ENCODE data around the gene NRG2. TPM values are rescaled to one million over a fixed set of nuclear protein-coding genes. Genes with fewer than 3 reads are reported as not detected.
A peak's percentile ranks its signal among the peaks of the same experiment; 100 is the strongest.

NRG2 gene
- total and polyA plus RNA-seq, 12 donors: 1.8 to 16.7 (median 8.4) TPM

DNA sequence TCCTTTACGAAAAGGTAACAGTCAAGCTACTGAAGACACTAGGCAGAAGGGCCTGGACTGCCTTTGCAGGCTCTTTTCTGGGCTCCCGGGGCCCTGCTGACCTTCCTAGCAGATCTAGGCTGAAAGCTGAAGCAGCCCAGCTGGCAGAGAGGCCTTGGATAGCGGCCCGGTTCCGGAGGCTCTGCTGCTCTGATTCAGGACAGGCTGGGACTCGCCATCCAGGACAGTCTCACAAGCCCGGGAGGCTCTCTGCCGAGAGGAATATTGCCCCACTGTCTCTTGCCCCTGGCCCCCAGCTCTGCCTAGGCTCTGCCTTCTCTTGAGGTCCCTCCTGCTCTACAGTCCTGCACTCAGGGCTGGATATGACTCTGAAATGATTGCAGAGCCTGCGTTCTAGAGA is 179.7 kb downstream of the NRG2 start:
- no peaks in the 10 kb centered on the region for H3K36me3 ChIP-seq (replicated peaks in 1 of 2)
- WGBS, 4 donors: 30 to 38% (median 31%) methylated on average over 4 to 9 of the region's 9 CpGs

DNA sequence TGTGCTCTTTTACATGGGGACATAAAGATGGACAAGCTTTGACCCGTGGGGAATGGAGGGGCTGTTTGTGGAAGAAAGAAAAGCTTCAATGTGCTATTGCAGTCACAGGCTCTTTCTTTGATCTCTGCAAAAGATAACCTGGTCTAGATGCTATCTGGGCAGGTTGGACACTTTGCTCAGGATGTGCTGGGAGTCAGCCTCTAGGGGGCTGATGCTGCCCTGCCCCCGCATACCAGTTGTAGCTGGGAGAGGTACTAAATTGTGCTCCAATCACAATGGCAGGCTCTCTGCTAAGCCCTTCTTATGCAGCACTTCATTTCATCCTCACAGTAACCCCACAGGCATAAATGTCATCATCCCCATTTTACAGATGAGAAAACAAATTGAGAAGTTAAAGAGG is 180.3 kb downstream of the NRG2 start:
- H3K36me3 ChIP-seq (replicated peaks in 1 of 2): no peaks in the 10 kb centered on the region
- peaks cover 6 to 12% of the 10 kb centered on the region in 2 donors for H3K4me1 ChIP-seq (replicated peaks in 1 of 2)
- H3K27me3 ChIP-seq: no peaks in the 10 kb centered on the region
- H3K9me3 ChIP-seq (replicated peaks in 1 of 3): no peaks in the 10 kb centered on the region
- WGBS, 4 donors: 69 to 83% (median 81%) methylated on average over 2 of the region's 2 CpGs
- H3K4me3 ChIP-seq: no peak overlapping the region
- peak overlapping the region in 2 of 5 donors; percentile 54 to 62 for H3K27ac ChIP-seq
- DNase-seq: no peak
- intact Hi-C loops (cut with DNase I): loop anchor here (5.0 kb wide), 1 partner anchor 76 kb away; no protein-coding TSS in a partner anchor
- no peak for TF ChIP-seq POLR2A (IDR thresholded peaks at IDR 0.05)
- TF ChIP-seq, protein P1, sequence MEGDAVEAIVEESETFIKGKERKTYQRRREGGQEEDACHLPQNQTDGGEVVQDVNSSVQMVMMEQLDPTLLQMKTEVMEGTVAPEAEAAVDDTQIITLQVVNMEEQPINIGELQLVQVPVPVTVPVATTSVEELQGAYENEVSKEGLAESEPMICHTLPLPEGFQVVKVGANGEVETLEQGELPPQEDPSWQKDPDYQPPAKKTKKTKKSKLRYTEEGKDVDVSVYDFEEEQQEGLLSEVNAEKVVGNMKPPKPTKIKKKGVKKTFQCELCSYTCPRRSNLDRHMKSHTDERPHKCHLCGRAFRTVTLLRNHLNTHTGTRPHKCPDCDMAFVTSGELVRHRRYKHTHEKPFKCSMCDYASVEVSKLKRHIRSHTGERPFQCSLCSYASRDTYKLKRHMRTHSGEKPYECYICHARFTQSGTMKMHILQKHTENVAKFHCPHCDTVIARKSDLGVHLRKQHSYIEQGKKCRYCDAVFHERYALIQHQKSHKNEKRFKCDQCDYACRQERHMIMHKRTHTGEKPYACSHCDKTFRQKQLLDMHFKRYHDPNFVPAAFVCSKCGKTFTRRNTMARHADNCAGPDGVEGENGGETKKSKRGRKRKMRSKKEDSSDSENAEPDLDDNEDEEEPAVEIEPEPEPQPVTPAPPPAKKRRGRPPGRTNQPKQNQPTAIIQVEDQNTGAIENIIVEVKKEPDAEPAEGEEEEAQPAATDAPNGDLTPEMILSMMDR (IDR thresholded peaks at IDR 0.05): no peak

More for the DNA sequence above, 179.7 kb downstream of the NRG2 start:
- Histone ChIP-seq H3K9me3 (replicated peaks in 1 of 3) (no peaks in the 10 kb centered on the region), H3K4me3 (no peak overlapping the region), H3K4me1 (replicated peaks in 1 of 2) (peaks cover 6 to 12% of the 10 kb centered on the region in 2 donors), H3K27me3 (no peaks in the 10 kb centered on the region), H3K27ac (peak overlapping the region in 2 of 5 donors; percentile 54 to 62)
- no peak for TF ChIP-seq POLR2A (IDR thresholded peaks at IDR 0.05)
- TF ChIP-seq, protein P1 (IDR thresholded peaks at IDR 0.05): no peak
- DNase-seq: peak; percentile 77 to 93 (median 88)
- intact Hi-C loops (cut with DNase I): loop anchor here (5.0 kb wide), 1 partner anchor 76 kb away; no protein-coding TSS in a partner anchor

DNA sequence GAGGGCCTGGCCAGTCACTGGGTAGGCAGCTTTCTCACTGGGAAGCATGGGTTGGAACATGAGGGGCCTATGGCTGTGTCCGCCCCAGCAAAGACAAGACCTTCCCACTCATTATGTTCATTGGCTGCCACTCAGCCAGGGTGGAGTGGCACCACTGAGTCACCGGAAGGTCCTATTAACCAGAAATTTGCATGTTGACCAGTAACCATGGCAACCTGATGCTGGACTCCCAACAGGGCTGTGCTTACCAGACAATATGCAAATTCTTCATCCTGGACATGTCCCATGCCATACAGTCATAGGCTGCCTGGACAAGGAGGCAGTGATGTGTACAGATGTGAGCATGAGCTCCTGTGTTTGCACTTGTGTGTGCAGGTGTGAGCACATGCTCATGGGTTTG is 180.8 kb downstream of the NRG2 start:
- 93 to 100% (median 99%) methylated on average over 1 to 2 of the region's 2 CpGs for WGBS, 4 donors
- DNase-seq: no peak
- intact Hi-C loops (cut with DNase I): loop anchor here (5.0 kb wide), 1 partner anchor 75 kb away; no protein-coding TSS in a partner anchor
- Histone ChIP-seq H3K9me3 (replicated peaks in 1 of 3) (no peaks in the 10 kb centered on the region), H3K36me3 (replicated peaks in 1 of 2) (no peaks in the 10 kb centered on the region), H3K27ac (no peak overlapping the region), H3K27me3 (no peaks in the 10 kb centered on the region), H3K4me1 (replicated peaks in 1 of 2) (peaks cover 6 to 12% of the 10 kb centered on the region in 2 donors), H3K4me3 (no peak overlapping the region)
- TF ChIP-seq, protein P1 (IDR thresholded peaks at IDR 0.05): no peak
- TF ChIP-seq POLR2A (IDR thresholded peaks at IDR 0.05): no peak

DNA sequence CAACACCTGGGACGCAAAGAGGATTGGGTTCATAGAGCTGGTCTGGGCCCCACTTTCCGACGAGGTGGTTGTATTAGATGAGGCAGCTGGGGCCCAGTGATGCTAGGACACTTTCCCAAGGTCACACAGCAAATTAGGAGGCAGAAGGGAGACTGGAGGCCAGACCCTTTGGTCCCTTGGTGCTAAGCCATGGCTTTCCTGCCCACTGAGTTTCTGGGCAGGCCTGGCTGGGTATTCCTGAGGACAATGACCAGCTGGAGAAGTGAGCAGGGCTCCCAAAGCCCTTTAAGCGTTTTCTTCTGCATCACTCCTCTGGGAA is 181.3 kb downstream of the NRG2 start:
- H3K27me3 ChIP-seq: no peaks in the 10 kb centered on the region
- H3K27ac ChIP-seq: no peak overlapping the region
- H3K4me1 ChIP-seq (replicated peaks in 1 of 2): peaks cover 6 to 12% of the 10 kb centered on the region in 2 donors
- no peaks in the 10 kb centered on the region for H3K9me3 ChIP-seq (replicated peaks in 1 of 3)
- intact Hi-C loops (cut with DNase I): loop anchor here (5.0 kb wide), 1 partner anchor 75 kb away; no protein-coding TSS in a partner anchor
- WGBS, 4 donors: 83 to 100% (median 91%) methylated on average over 3 to 4 of the region's 4 CpGs
- no peaks in the 10 kb centered on the region for H3K36me3 ChIP-seq (replicated peaks in 1 of 2)
- H3K4me3 ChIP-seq: no peak overlapping the region
- TF ChIP-seq, protein P1 (IDR thresholded peaks at IDR 0.05): no peak
- TF ChIP-seq POLR2A (IDR thresholded peaks at IDR 0.05): no peak
- no peak for DNase-seq

Measured in adrenal gland (tissue), 12 donors.